DOHH2 (cell line): ENCODE data around the gene AMBRA1.

Experiments
- H3F3A ChIP-seq: fragments of 200-600 bp; sonication (generic), shearing (Covaris generic); 2 replicates; pipeline ENCODE4 v1.6.0; 2016; ENCODE audit warnings: antibody characterized with exemption, mild to moderate bottlenecking; ENCODE audit not compliant: control insufficient read depth, insufficient read depth
- H3K27ac ChIP-seq: fragments of 200-600 bp; sonication (generic); 2 replicates; pipeline ENCODE4 v1.5.1; 2014; ENCODE audit warnings: low read depth, mild to moderate bottlenecking, low read length, moderate library complexity
- H3K27me3 ChIP-seq: fragments of 200-600 bp; sonication (generic); 2 replicates; pipeline ENCODE4 v1.6.1; 2014; ENCODE audit warnings: mild to moderate bottlenecking, low read length, mixed read lengths; ENCODE audit not compliant: control insufficient read depth
- H3K36me3 ChIP-seq: fragments of 200-600 bp; sonication (generic); 2 replicates; pipeline ENCODE4 v1.6.1; 2014; ENCODE audit warnings: mild to moderate bottlenecking, low read length, moderate library complexity, mixed read lengths; ENCODE audit not compliant: control insufficient read depth
- H3K4me1 ChIP-seq: fragments of 200-600 bp; sonication (generic); 2 replicates; pipeline ENCODE4 v1.6.1; 2014; ENCODE audit warnings: mild to moderate bottlenecking, low read length, mixed read lengths; ENCODE audit not compliant: control insufficient read depth
- H3K4me2 ChIP-seq: fragments of 200-600 bp; sonication (generic); 2 replicates; pipeline ENCODE4 v1.6.0; 2014; ENCODE audit warnings: mild to moderate bottlenecking, low read length, moderate library complexity
- H3K4me3 ChIP-seq: fragments of 200-600 bp; sonication (generic); 2 replicates; pipeline ENCODE4 v1.5.1; 2014; ENCODE audit warnings: mild to moderate bottlenecking, low read length, mixed read lengths
- H3K79me2 ChIP-seq: fragments of 200-600 bp; sonication (generic); 2 replicates; pipeline ENCODE4 v1.6.1; 2014; ENCODE audit warnings: mild to moderate bottlenecking, low read length, mixed read lengths; ENCODE audit not compliant: control insufficient read depth
- H3K9me2 ChIP-seq: fragments of 200-600 bp; sonication (generic); replicated peaks from 2 replicates; pipeline ENCODE4 v1.6.1; 2014; ENCODE audit warnings: mild to moderate bottlenecking, low read length, mixed read lengths; ENCODE audit not compliant: control insufficient read depth
- H3K9me3 ChIP-seq: fragments of 200-600 bp; sonication (generic); 2 replicates; pipeline ENCODE4 v1.6.1; 2014; ENCODE audit warnings: antibody characterized with exemption, low read length, mixed read lengths; ENCODE audit not compliant: control insufficient read depth, insufficient read depth
- H4K20me1 ChIP-seq: fragments of 200-600 bp; sonication (generic); 2 replicates; pipeline ENCODE4 v1.6.0; 2014; ENCODE audit warnings: low read depth, mild to moderate bottlenecking, antibody characterized with exemption, low read length, moderate library complexity; ENCODE audit not compliant: control insufficient read depth, insufficient read depth
- EZH2phosphoT487 ChIP-seq: fragments of 200-600 bp; sonication (generic); IDR thresholded peaks from 2 replicates; pipeline ENCODE4 v1.6.1; 2017; ENCODE audit warnings: borderline replicate concordance, mild to moderate bottlenecking, antibody characterized with exemption, low read length, moderate library complexity, mixed read lengths
- TF ChIP-seq, protein P1 (sequence below): fragments of 200-600 bp; sonication (generic); IDR thresholded peaks from one replicate; pipeline ENCODE4 v1.5.1; 2014; ENCODE audit warnings: antibody characterized with exemption, mild to moderate bottlenecking, low read depth, low read length; ENCODE audit not compliant: poor library complexity, severe bottlenecking

Gene AMBRA1

DNA sequence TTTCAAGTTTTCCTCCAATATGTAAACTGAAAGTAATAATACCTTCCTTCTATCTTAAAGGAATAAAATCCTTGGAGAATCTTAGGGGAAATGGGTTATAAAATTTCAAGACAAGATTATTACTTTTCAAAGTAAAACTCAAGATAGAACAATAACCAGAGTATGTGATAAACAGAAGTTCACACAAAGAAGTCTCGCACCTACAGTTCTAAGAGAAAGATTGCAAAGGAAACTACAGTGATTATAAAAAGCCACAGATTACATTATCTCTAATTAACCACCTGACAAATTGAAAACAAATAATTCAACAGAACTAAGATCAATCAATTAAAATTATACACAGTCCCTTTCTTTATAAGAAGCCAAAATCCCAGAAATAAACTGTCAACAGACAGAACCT, 34.0 kb downstream of the AMBRA1 start:
- no peaks in the 10 kb centered on the region for H3K9me3 ChIP-seq
- H3K27ac ChIP-seq: no peak overlapping the region; the same call in 1 of the 2 replicates
- H3F3A ChIP-seq: peaks cover 5% of the 10 kb centered on the region
- peaks cover 30% of the 10 kb centered on the region for H3K4me1 ChIP-seq
- H3K9me2 ChIP-seq: no peaks in the 10 kb centered on the region
- no peak for TF ChIP-seq EZH2phosphoT487
- TF ChIP-seq, protein P1, sequence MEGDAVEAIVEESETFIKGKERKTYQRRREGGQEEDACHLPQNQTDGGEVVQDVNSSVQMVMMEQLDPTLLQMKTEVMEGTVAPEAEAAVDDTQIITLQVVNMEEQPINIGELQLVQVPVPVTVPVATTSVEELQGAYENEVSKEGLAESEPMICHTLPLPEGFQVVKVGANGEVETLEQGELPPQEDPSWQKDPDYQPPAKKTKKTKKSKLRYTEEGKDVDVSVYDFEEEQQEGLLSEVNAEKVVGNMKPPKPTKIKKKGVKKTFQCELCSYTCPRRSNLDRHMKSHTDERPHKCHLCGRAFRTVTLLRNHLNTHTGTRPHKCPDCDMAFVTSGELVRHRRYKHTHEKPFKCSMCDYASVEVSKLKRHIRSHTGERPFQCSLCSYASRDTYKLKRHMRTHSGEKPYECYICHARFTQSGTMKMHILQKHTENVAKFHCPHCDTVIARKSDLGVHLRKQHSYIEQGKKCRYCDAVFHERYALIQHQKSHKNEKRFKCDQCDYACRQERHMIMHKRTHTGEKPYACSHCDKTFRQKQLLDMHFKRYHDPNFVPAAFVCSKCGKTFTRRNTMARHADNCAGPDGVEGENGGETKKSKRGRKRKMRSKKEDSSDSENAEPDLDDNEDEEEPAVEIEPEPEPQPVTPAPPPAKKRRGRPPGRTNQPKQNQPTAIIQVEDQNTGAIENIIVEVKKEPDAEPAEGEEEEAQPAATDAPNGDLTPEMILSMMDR: no peak
- H3K36me3 ChIP-seq: no peaks in the 10 kb centered on the region
- H3K27me3 ChIP-seq: no peaks in the 10 kb centered on the region
- peaks cover 7% of the 10 kb centered on the region for H4K20me1 ChIP-seq
- H3K4me2 ChIP-seq: peak overlapping the region; percentile 58; the same call in 1 of the 2 replicates
- H3K79me2 ChIP-seq: peaks cover 86% of the 10 kb centered on the region
- H3K4me3 ChIP-seq: no peak overlapping the region

DNA sequence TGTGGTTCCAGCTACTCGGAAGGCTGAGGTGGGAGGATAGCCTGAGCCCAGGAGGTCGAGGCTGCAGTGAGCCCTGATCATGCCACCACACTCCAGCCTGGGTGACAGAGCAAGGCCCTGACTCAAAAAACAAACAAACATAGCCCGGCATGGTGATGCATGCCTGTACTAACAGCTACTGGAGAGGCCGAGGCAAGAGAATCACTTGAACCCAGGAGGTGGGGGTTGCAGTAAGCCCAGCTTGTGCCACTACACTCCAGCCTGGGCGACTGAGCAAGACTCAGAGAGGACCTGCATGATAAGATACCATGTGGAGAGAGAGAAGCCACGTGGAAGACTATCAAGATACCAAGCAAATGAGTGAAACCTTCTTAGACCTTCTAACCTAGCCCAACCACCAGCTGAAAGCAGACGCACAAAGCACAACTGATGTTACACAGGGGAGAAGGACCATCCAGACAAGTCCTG, 36.1 kb downstream of the AMBRA1 start:
- Histone ChIP-seq H3K4me3 (no peak overlapping the region), H3K9me3 (no peaks in the 10 kb centered on the region), H4K20me1 (peaks cover 7% of the 10 kb centered on the region), H3F3A (peaks cover 5% of the 10 kb centered on the region), H3K27me3 (no peaks in the 10 kb centered on the region), H3K9me2 (no peaks in the 10 kb centered on the region), H3K4me1 (peaks cover 43% of the 10 kb centered on the region), H3K36me3 (no peaks in the 10 kb centered on the region), H3K4me2 (no peak overlapping the region), H3K79me2 (peaks cover 91% of the 10 kb centered on the region), H3K27ac (no peak overlapping the region)
- TF ChIP-seq EZH2phosphoT487: no peak
- TF ChIP-seq, protein P1: no peak

DNA sequence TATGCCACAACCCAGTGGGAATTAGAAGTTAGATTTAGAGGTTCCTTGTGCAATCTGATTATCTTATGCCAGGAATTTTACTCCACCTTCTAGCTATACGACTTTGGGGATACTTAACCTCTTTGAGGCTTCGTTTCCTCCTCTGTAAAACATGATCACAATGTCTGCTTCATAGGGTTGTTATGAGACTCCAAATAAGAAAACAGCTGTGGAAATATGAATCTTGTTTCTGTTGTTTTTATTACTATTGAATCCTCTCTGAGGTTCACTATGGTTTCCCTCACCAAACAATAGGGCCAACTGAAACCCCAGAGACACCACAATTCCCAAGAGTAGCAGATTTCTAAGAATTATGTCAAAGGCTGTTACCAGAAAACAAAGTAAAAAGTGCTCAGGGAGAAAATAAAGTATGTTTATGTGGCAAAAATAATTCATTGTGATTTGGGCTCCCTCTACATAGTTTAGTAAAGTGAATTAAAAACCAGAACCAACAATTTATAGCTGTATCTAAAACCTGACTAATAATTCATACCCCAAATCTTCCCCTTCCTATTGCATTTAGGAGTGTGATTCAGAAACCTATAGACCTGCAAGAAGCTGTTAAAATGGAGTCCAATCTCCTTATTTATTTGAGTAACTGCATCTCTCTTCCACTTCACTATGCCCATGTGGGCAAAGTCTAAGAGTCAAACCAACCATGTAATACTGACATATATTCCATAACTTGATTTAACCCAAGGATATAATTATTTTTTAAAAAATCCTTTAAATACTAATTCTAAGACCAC, 38.4 kb downstream of the AMBRA1 start:
- Histone ChIP-seq H3K27me3 (no peaks in the 10 kb centered on the region), H3K27ac (no peak overlapping the region), H3K36me3 (no peaks in the 10 kb centered on the region), H3K79me2 (peaks cover 84% of the 10 kb centered on the region), H3K9me3 (no peaks in the 10 kb centered on the region), H3K9me2 (no peaks in the 10 kb centered on the region), H4K20me1 (peaks cover 7% of the 10 kb centered on the region), H3K4me1 (peaks cover 24% of the 10 kb centered on the region), H3K4me2 (no peak overlapping the region), H3K4me3 (no peak overlapping the region), H3F3A (no peaks in the 10 kb centered on the region; the same call in 1 of the 2 replicates)
- TF ChIP-seq, protein P1: no peak
- TF ChIP-seq EZH2phosphoT487: no peak
